HL-60 (cell line): ENCODE results near the gene BRSK1.

Experiments used
- CTCF ChIP-seq: IDR thresholded peaks from one replicate; pipeline ENCODE4 v1.5.1; 2011; ENCODE audit warnings: low read length, control low read depth, inconsistent platforms; ENCODE audit not compliant: insufficient read depth
- POLR2AphosphoS5 ChIP-seq: IDR thresholded peaks from 2 replicates; pipeline ENCODE4 v1.6.1; 2012; ENCODE audit warnings: low read depth

- TF ChIP-seq CTCF, result no peak
- TF ChIP-seq POLR2AphosphoS5, result no peak
These were observed 29.2 kb upstream of the BRSK1 start for GRCh38 chr19:55254625-55254977.
